CD4-positive, CD25-positive, alpha-beta regulatory T cell (primary cell): Measurements from ENCODE around the gene HRH1. TPM values are rescaled to one million over a fixed set of nuclear protein-coding genes. Genes with fewer than 3 reads are reported as not detected.
"Not testable (repeated sequence)": the region's sequence is repeated elsewhere in the genome, so short reads cannot be mapped to it uniquely, and the experiment has no call there.

ENCODE experiments used
- ATAC-seq, 2 donors: fragments of 150-1000 bp; cut with Tn5 transposase; one replicate each; pipeline ENCODE4 v1.10.0; 2021; ENCODE audit warnings: low read depth in 2 of 2, moderate number of reproducible peaks in 2 of 2, moderate library complexity in 1 of 2
- DNase-seq, 3 donors: peaks; one replicate each; pipeline versions ENCODE4 v3.0.0 to v3.0.0-alpha.2; 2012 to 2022; ENCODE audit warnings: mixed read lengths in 1 of 3
- H3K27ac ChIP-seq: one replicate; pipeline ENCODE4 v1.7.0; 2013; ENCODE audit warnings: mild to moderate bottlenecking, low read length; ENCODE audit not compliant: insufficient read depth, poor library complexity, severe bottlenecking
- H3K27me3 ChIP-seq: one replicate; pipeline ENCODE4 v1.7.0; 2013; ENCODE audit warnings: low read length; ENCODE audit not compliant: control insufficient read depth, insufficient read depth
- H3K36me3 ChIP-seq: one replicate; pipeline ENCODE4 v1.7.0; 2013; ENCODE audit warnings: mild to moderate bottlenecking, low read length, moderate library complexity; ENCODE audit not compliant: control insufficient read depth, insufficient read depth
- H3K4me1 ChIP-seq: 2 replicates; pipeline ENCODE4 v1.7.0; 2013; ENCODE audit warnings: mild to moderate bottlenecking, low read length; ENCODE audit not compliant: insufficient read depth, control insufficient read depth, poor library complexity, severe bottlenecking
- H3K4me3 ChIP-seq: one replicate; pipeline ENCODE4 v1.7.0; 2013; ENCODE audit warnings: low read depth, mild to moderate bottlenecking, low read length, moderate library complexity
- H3K9me3 ChIP-seq, 2 experiments: 1 replicate in 1 of 2; 2 replicates in 1 of 2; pipeline ENCODE4 v1.7.0; 2013; ENCODE audit warnings: low read length in 2 of 2, mild to moderate bottlenecking in 1 of 2, moderate library complexity in 1 of 2; ENCODE audit not compliant: control insufficient read depth in 2 of 2
- H3K27ac Mint-ChIP-seq, 3 donors: one replicate each; pipeline ENCODE4 v1.8.0; 2020 to 2022; ENCODE audit warnings: mild to moderate bottlenecking in 3 of 3, mixed read lengths in 3 of 3, moderate library complexity in 2 of 3
- H3K27me3 Mint-ChIP-seq: one replicate; pipeline ENCODE4 v1.8.0; 2022; ENCODE audit warnings: mild to moderate bottlenecking, mixed read lengths
- H3K36me3 Mint-ChIP-seq: one replicate; pipeline ENCODE4 v1.8.0; 2020; ENCODE audit warnings: mixed read lengths
- H3K4me1 Mint-ChIP-seq, 4 donors: one replicate each; pipeline ENCODE4 v1.8.0; 2020 to 2022; ENCODE audit warnings: mixed read lengths in 4 of 4, mild to moderate bottlenecking in 1 of 4
- H3K4me3 Mint-ChIP-seq, 4 donors: one replicate each; pipeline ENCODE4 v1.8.0; 2020 to 2022; ENCODE audit warnings: mild to moderate bottlenecking in 4 of 4, mixed read lengths in 4 of 4, moderate library complexity in 3 of 4
- H3K9me3 Mint-ChIP-seq, 7 donors: one replicate each; pipeline ENCODE4 v1.8.0; 2020 to 2022; ENCODE audit warnings: mixed read lengths in 7 of 7, mild to moderate bottlenecking in 3 of 7, moderate library complexity in 2 of 7
- polyA plus RNA-seq, 4 donors: library from polyadenylated mRNA; unstranded; fragments of 300-500 nt; fragmentation: Illumina TruSeq; gene quantifications; one replicate each; pipeline ENCODE4 v1.2.3, GENCODE V29; 2021
- total RNA-seq: library from RNA; stranded (reverse); gene quantifications from one replicate; pipeline ENCODE4 v1.2.3, GENCODE V29; 2022

HRH1 gene
- total and polyA plus RNA-seq, 5 donors from 2014 or later, result 0.15 TPM; not detected in 3

DNA sequence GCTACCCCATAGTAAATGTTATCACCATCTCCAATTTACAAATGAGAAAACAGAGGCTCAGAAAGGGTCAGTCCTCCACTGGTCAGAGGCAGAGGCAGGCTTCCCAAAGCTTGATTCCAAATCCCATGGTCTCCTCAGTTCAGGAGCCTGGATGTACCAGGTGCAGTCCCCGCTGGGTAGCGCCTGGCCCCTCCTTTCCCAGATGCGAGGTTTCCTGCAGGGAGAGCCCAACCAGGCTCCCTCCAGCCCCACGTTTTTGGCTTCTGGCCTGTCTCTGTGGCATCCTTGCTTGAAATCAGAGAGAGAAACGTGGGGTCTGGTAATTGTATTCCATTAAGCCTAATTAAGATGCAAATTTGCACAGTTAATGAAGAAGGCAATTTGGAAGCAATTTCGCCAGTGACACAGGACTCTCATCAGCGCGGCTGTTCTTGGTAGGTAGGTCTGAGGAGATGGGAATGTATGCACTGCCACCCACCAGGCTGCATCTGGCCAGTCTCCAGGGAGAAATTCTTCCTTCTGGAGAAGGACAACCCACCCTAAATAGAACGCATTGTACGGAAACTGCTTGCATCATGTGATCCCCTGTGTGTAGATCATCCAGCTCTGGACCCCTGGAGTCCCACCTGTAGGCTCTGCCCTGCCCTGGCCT lies 50.5 kb downstream of the HRH1 start:
- Histone ChIP-seq H3K27me3 (peaks cover 5% of the 10 kb centered on the region), H3K36me3 (no peaks in the 10 kb centered on the region), H3K4me3 (no peak overlapping the region), H3K27ac (no peak overlapping the region), H3K4me1 (no peaks in the 10 kb centered on the region), H3K9me3 (no peaks in the 10 kb centered on the region)
- no peak overlapping the region for H3K27ac Mint-ChIP-seq
- H3K27me3 Mint-ChIP-seq, result peaks cover 30% of the 10 kb centered on the region
- H3K4me3 Mint-ChIP-seq, result no peak overlapping the region
- peaks cover 2% of the 10 kb centered on the region for H3K36me3 Mint-ChIP-seq
- DNase-seq (no peak), ATAC-seq (no peak)
- H3K9me3 Mint-ChIP-seq, result no peaks in the 10 kb centered on the region
- H3K4me1 Mint-ChIP-seq, result no peaks in the 10 kb centered on the region

DNA sequence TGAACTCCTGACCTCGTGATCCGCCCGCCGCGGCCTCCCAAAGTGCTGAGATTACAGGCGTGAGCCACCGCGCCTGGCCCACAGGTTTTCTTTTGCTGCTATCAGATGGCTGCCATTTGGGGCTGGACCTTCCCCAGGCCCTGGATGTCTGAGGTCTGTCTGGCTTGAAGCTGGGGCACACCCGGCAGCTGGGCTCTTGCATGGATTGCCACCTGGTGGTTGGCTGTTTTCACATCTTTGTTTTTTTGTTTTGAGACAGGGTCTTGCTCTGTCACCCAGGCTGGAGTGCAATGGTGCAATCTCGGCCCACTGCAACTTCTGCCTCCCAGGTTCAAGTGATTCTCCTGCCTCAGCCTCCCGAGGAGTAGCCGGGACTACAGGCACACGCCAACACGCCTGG lies 51.6 kb downstream of the HRH1 start:
- H3K4me1 ChIP-seq, H3K4me1 Mint-ChIP-seq, H3K4me3 ChIP-seq, H3K27me3 ChIP-seq, H3K9me3 ChIP-seq, H3K36me3 ChIP-seq, H3K36me3 Mint-ChIP-seq, ATAC-seq, H3K4me3 Mint-ChIP-seq, H3K27ac Mint-ChIP-seq, H3K9me3 Mint-ChIP-seq, H3K27ac ChIP-seq: not testable (repeated sequence)
- DNase-seq, result peak in 1 of 3 donors; percentile 17
- peaks cover 34% of the 10 kb centered on the region for H3K27me3 Mint-ChIP-seq

- Mint-ChIP-seq H3K9me3 (no peaks in the 10 kb centered on the region), H3K4me1 (no peaks in the 10 kb centered on the region), H3K27ac (no peak overlapping the region), H3K4me3 (no peak overlapping the region), H3K27me3 (peaks cover 34% of the 10 kb centered on the region), H3K36me3 (no peaks in the 10 kb centered on the region)
- no peak for DNase-seq
- ATAC-seq, result no peak
- Histone ChIP-seq H3K27me3 (peaks cover 3% of the 10 kb centered on the region), H3K9me3 (no peaks in the 10 kb centered on the region), H3K4me3 (no peak overlapping the region), H3K27ac (no peak overlapping the region), H3K4me1 (no peaks in the 10 kb centered on the region), H3K36me3 (no peaks in the 10 kb centered on the region)
These were observed 52.0 kb downstream of the HRH1 start for GRCh38 chr3:11206316-11206715.

- DNase-seq (no peak), ATAC-seq (no peak)
- H3K27me3 Mint-ChIP-seq, result peaks cover 34% of the 10 kb centered on the region
- Histone ChIP-seq H3K27ac (no peak overlapping the region), H3K4me1 (no peaks in the 10 kb centered on the region), H3K36me3 (no peaks in the 10 kb centered on the region), H3K4me3 (no peak overlapping the region), H3K27me3 (peaks cover 3% of the 10 kb centered on the region), H3K9me3 (no peaks in the 10 kb centered on the region)
- H3K4me1 Mint-ChIP-seq, result no peaks in the 10 kb centered on the region
- no peak overlapping the region for H3K27ac Mint-ChIP-seq
- no peaks in the 10 kb centered on the region for H3K36me3 Mint-ChIP-seq
- H3K9me3 Mint-ChIP-seq, result no peaks in the 10 kb centered on the region
- no peak overlapping the region for H3K4me3 Mint-ChIP-seq
These were observed 52.7 kb downstream of the HRH1 start for GRCh38 chr3:11206953-11207352.

DNA sequence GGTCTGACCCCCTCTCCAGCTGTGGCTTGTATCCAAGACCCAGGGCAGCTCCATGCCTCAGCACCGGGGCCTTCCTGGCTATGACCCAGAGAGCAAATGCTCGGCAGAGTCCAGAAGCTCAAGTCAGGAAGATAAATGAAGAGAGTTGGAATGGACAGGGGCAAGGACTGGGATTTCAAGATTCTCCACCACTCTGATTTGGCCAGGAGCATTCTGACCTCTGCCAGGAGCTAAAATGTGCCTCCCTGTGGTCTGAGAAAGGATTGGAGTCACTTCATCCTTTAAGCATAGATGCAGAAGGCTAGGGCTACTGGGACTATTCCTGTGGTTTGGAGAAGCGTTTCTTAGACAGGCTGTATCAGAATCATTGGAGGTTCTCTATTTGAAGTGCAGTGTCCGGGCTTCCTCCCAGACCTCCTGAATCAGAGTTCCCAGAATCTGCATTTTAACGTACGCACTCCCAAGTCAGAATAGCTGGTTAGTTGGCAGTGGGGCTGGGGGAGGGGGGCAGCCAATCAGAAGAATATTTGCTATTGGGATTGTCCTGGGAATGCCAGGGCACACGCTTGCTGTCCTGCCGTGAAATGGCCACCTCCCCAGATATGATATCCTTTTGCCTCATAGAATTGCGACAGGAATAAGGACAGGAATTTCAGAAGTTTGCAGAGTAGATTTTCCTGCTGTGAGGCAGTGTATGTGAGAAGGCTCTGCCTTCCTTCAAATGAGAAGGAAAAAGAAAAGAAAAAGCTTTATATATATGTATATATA lies 57.4 kb downstream of the HRH1 start:
- Histone ChIP-seq H3K27me3 (no peaks in the 10 kb centered on the region), H3K4me1 (no peaks in the 10 kb centered on the region), H3K9me3 (no peaks in the 10 kb centered on the region), H3K27ac (no peak overlapping the region), H3K36me3 (no peaks in the 10 kb centered on the region), H3K4me3 (no peak overlapping the region)
- H3K27me3 Mint-ChIP-seq, result peaks cover 21% of the 10 kb centered on the region
- no peak overlapping the region for H3K27ac Mint-ChIP-seq
- ATAC-seq (no peak), DNase-seq (no peak)
- no peak overlapping the region for H3K4me3 Mint-ChIP-seq
- no peaks in the 10 kb centered on the region for H3K36me3 Mint-ChIP-seq
- no peaks in the 10 kb centered on the region for H3K9me3 Mint-ChIP-seq
- no peaks in the 10 kb centered on the region for H3K4me1 Mint-ChIP-seq

- Mint-ChIP-seq H3K27ac (no peak overlapping the region), H3K4me1 (no peaks in the 10 kb centered on the region), H3K27me3 (peaks cover 19% of the 10 kb centered on the region), H3K4me3 (no peak overlapping the region), H3K36me3 (no peaks in the 10 kb centered on the region), H3K9me3 (no peaks in the 10 kb centered on the region)
- Histone ChIP-seq H3K36me3 (no peaks in the 10 kb centered on the region), H3K9me3 (no peaks in the 10 kb centered on the region), H3K27me3 (no peaks in the 10 kb centered on the region), H3K4me3 (no peak overlapping the region), H3K27ac (no peak overlapping the region), H3K4me1 (no peaks in the 10 kb centered on the region)
- ATAC-seq (no peak), DNase-seq (no peak)
These were observed 58.0 kb downstream of the HRH1 start for GRCh38 chr3:11212299-11212608.

- DNase-seq (no peak), ATAC-seq (no peak)
- Mint-ChIP-seq H3K36me3 (no peaks in the 10 kb centered on the region), H3K9me3 (no peaks in the 10 kb centered on the region), H3K27me3 (peaks cover 24% of the 10 kb centered on the region), H3K4me3 (no peak overlapping the region), H3K27ac (no peak overlapping the region), H3K4me1 (no peaks in the 10 kb centered on the region)
- Histone ChIP-seq H3K9me3 (no peaks in the 10 kb centered on the region), H3K27me3 (no peaks in the 10 kb centered on the region), H3K4me3 (no peak overlapping the region), H3K4me1 (no peaks in the 10 kb centered on the region), H3K27ac (no peak overlapping the region), H3K36me3 (no peaks in the 10 kb centered on the region)
These were observed 58.5 kb downstream of the HRH1 start for GRCh38 chr3:11212784-11213183.

DNA sequence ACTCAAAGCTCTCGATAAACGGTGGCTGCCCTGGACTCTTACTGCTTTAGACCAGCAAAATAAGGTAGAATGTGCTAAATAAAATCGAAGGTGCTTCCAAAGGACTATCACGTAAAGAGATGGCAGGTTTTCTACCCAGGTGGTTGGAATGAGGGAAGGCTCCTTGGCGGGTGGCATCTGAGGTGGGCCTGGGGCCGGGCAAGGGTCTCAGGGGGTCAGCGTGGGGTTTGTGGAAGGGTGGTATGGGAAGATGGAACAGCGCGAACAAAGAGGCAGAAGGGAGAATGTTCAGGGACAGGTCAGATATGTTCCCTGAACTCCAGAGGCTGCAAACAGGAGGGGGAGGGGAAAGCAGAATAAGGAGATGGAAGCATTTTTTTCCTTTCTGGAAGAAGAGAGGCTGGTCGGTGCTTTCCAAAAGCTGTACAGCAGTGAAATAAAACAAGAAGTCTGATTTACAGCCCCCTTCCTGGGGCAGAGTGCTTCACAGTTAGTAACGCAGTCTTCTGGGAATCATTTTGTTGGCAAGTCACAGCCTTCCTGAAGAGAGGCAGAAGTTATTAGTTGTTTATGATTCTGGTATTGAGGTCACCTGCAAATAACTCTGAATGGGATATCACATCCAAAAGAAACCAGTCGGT lies 59.6 kb downstream of the HRH1 start:
- peaks cover 17% of the 10 kb centered on the region for H3K27me3 Mint-ChIP-seq
- H3K9me3 Mint-ChIP-seq, result no peaks in the 10 kb centered on the region
- no peak overlapping the region for H3K4me3 ChIP-seq
- ATAC-seq (no peak), DNase-seq (no peak)
- H3K27ac ChIP-seq, result no peak overlapping the region
- H3K4me3 Mint-ChIP-seq, result no peak overlapping the region
- no peaks in the 10 kb centered on the region for H3K27me3 ChIP-seq
- no peaks in the 10 kb centered on the region for H3K9me3 ChIP-seq
- H3K27ac Mint-ChIP-seq, result no peak overlapping the region
- no peaks in the 10 kb centered on the region for H3K36me3 Mint-ChIP-seq
- H3K36me3 ChIP-seq, result no peaks in the 10 kb centered on the region
- H3K4me1 ChIP-seq, result no peaks in the 10 kb centered on the region
- no peaks in the 10 kb centered on the region for H3K4me1 Mint-ChIP-seq
